Measurements from ENCODE around the gene EDN1. TPM values are rescaled to one million over a fixed set of nuclear protein-coding genes. Genes with fewer than 3 reads are reported as not detected.
"Not testable (repeated sequence)": the region's sequence is repeated elsewhere in the genome, so short reads cannot be mapped to it uniquely, and the experiment has no call there.

Gene EDN1
- total RNA-seq, 1 donor from 2014 or later, result 18.8 TPM

DNA sequence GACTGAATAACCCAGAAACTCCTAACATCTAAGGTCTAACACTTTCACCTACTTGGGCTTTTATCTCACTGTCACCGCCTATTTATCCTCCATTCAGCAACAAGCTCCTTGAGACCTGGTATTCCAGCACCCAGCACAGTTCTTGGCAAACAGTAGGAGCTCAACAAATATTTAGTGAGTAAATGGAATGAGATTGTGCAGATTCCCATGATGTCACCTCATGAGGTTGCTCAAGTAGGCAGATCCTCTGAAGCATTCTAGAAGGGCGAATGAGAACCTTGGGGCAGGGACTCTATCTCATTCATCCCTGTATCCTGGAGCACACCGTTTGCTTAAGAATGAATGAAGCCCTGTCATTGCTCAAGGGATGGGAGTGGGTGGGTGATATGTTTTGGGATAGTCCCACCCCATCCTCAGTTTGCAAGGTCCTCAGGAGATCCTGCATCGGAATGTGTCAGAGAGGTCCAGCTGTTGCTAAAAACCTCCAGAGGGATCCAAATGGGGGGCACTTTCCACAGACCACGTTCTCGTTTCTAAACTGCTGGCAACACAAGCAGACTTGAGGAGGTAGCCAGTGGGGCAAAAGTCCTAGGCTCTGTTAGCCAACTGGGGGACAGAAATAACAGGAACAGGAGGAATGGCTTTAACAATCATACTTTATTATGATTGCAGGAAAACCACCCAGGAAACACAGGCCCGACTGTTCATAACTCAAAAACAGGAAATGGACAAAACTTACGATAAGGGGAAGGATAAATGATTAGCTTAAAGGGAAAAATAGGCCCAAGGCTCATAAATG lies 42.0 kb downstream of the EDN1 start:
- H3K9me3 ChIP-seq, result no peaks in the 10 kb centered on the region
- no peaks in the 10 kb centered on the region for H3K27me3 ChIP-seq
- H3K4me3 ChIP-seq, result no peak overlapping the region
- H3K36me3 ChIP-seq, result no peaks in the 10 kb centered on the region
- ATAC-seq (peak; percentile 86), DNase-seq (no peak)
- H3K4me1 ChIP-seq, result peaks cover 7% of the 10 kb centered on the region
- no peak overlapping the region for H3K27ac ChIP-seq
- TF ChIP-seq, protein P1, sequence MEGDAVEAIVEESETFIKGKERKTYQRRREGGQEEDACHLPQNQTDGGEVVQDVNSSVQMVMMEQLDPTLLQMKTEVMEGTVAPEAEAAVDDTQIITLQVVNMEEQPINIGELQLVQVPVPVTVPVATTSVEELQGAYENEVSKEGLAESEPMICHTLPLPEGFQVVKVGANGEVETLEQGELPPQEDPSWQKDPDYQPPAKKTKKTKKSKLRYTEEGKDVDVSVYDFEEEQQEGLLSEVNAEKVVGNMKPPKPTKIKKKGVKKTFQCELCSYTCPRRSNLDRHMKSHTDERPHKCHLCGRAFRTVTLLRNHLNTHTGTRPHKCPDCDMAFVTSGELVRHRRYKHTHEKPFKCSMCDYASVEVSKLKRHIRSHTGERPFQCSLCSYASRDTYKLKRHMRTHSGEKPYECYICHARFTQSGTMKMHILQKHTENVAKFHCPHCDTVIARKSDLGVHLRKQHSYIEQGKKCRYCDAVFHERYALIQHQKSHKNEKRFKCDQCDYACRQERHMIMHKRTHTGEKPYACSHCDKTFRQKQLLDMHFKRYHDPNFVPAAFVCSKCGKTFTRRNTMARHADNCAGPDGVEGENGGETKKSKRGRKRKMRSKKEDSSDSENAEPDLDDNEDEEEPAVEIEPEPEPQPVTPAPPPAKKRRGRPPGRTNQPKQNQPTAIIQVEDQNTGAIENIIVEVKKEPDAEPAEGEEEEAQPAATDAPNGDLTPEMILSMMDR (IDR thresholded peaks at IDR 0.05), result no peak
- intact Hi-C loops (cut with DNase I), result no loop called here

DNA sequence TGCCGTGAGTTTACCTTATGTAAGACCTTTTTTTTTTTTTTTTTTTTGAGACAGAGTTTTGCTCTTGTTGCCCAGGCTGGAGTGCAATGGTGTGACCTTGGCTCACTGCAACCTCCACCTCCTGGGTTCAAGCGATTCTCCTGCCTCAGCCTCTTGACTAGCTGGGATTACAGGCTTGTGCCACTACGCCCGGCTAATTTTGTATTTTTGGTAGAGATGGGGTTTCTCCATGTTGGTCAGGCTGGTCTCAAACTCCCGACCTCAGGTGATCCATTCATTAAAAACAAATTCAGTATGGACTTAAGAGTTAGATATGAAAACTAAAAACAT lies 42.6 kb downstream of the EDN1 start:
- intact Hi-C loops (cut with DNase I); ATAC-seq; H3K27me3 ChIP-seq: not testable (repeated sequence)

DNA sequence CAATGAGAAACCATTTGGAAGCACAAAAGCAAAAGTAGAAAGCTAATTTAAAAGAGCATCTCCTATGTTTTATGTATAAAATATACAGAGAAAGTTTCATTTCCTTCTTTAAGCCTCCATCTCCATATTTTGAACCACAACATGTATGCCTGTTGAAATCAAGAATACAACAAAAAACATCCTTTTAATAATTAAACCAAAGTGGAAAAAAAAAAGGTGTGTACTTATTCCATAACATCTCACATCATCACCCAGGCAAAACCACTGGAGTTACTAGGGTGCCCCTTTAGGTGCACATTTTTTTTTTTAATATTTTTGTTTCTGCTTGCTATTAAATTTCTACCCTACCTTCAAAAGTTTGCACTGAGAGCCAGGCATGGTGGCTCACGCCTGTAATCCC lies 43.0 kb downstream of the EDN1 start:
- TF ChIP-seq, protein P1 (IDR thresholded peaks at IDR 0.05), result no peak
- Histone ChIP-seq H3K27me3 (no peaks in the 10 kb centered on the region), H3K9me3 (no peaks in the 10 kb centered on the region), H3K4me3 (no peak overlapping the region), H3K4me1 (peaks cover 7% of the 10 kb centered on the region), H3K27ac (no peak overlapping the region), H3K36me3 (no peaks in the 10 kb centered on the region)
- ATAC-seq (no peak), DNase-seq (no peak)
- intact Hi-C loops (cut with DNase I), result no loop called here

More for the DNA sequence above, 42.6 kb downstream of the EDN1 start:
- H3K9me3 ChIP-seq, H3K4me1 ChIP-seq, H3K36me3 ChIP-seq, H3K4me3 ChIP-seq, H3K27ac ChIP-seq, DNase-seq: not testable (repeated sequence)

DNA sequence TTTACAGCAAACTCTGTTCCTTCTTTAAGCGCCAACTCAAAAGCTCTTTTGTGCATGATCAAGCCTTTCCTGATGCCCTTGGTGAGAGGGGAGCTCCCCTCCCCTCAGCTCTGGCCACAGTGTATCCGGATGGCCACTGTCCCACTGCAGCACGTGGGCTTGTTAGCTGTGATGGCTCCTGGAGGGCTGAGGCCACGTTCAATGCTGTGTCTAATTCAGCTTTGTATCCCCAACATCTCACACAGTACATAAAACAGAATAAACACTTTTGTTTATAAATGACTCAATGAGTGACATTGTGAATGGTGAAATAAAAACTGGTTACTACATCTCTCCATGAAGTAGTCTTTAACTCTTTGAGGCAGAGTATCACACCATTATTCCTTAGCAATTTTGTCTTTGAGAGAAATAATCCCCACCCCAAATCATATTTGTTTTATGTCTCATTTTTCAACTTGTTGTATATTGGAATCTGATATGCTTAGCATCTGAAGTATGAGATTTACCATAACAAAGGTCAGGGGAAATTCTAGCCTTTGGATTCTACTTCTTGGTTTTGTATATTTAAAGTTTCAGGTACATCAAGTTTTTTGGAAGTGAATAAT lies 44.5 kb downstream of the EDN1 start:
- no peak overlapping the region for H3K27ac ChIP-seq
- no peak for ATAC-seq
- no peaks in the 10 kb centered on the region for H3K9me3 ChIP-seq
- no peaks in the 10 kb centered on the region for H3K27me3 ChIP-seq
- peaks cover 7% of the 10 kb centered on the region for H3K4me1 ChIP-seq
- intact Hi-C loops (cut with DNase I), result no loop called here
- TF ChIP-seq, protein P1 (IDR thresholded peaks at IDR 0.05), result no peak
- no peak overlapping the region for H3K4me3 ChIP-seq
- H3K36me3 ChIP-seq, result no peaks in the 10 kb centered on the region
- no peak for DNase-seq

DNA sequence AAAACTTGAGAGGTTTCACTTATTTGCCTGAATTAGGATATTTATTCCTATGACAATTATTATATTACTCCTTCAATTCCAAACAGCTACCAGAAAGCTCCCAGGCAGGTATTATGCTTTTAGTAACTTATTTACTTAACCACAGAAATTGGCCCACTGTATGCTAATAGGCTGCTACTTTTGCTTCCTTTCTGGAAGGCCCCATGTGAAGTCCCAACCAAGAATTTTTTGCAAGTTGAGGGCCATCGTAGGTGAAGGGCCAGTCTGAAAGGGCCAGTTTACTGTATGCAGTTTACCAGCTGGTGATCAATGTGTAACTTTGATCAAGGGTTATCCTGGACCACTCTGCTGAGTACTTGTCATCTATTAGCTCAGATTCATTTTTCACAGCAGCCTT lies 45.0 kb downstream of the EDN1 start:
- intact Hi-C loops (cut with DNase I), result no loop called here
- H3K27ac ChIP-seq, result no peak overlapping the region
- no peak for ATAC-seq

DNA sequence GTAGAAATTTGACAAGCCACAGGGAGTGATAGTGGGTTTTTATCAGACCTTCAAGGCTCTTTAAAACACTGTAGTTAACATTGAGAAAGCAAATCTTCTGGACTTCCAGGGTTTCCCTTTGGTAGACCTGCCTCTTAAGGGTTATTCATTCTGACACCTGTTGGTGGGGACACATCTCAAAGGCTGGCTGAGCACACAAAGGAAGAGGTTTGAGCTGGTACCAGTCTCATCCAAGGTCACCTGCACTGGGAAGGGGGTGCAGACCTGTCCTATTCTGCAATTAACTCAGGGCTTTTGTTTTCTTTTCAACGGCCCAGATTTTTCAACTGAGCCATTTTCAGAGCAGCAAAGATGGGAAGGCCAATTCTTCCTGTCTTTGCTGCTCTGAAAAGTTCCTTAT lies 45.6 kb downstream of the EDN1 start:
- Histone ChIP-seq H3K36me3 (no peaks in the 10 kb centered on the region), H3K27ac (no peak overlapping the region), H3K4me1 (peaks cover 7% of the 10 kb centered on the region), H3K4me3 (no peak overlapping the region), H3K27me3 (no peaks in the 10 kb centered on the region), H3K9me3 (no peaks in the 10 kb centered on the region)
- ATAC-seq, result no peak
- intact Hi-C loops (cut with DNase I), result no loop called here
- no peak for DNase-seq
- TF ChIP-seq, protein P1 (IDR thresholded peaks at IDR 0.05), result no peak

More for the DNA sequence above, 45.0 kb downstream of the EDN1 start:
- TF ChIP-seq, protein P1 (IDR thresholded peaks at IDR 0.05), result no peak
- Histone ChIP-seq H3K4me1 (peaks cover 7% of the 10 kb centered on the region), H3K36me3 (no peaks in the 10 kb centered on the region), H3K4me3 (no peak overlapping the region), H3K9me3 (no peaks in the 10 kb centered on the region), H3K27me3 (no peaks in the 10 kb centered on the region)
- DNase-seq, result no peak
